Lower leg skin (tissue), 4 donors: ENCODE results near the gene ZNF710. TPM values are rescaled to one million over a fixed set of nuclear protein-coding genes. Genes with fewer than 3 reads are reported as not detected.

Source experiments
- DNase-seq, 2 donors: peaks; one replicate each; pipeline ENCODE4 v3.0.0-alpha.2; 2019; ENCODE audit warnings: low spot score in 2 of 2
- H3K4me3 ChIP-seq: fragments of 200-600 bp; sonication (generic); 2 replicates; pipeline ENCODE4 v1.5.1; 2017; ENCODE audit warnings: mild to moderate bottlenecking, low read depth; ENCODE audit not compliant: poor library complexity, severe bottlenecking
- CTCF ChIP-seq, 3 donors: fragments of 450-650 bp; IDR thresholded peaks; one replicate each; pipeline ENCODE4 v1.5.1; 2016; ENCODE audit warnings: antibody characterized with exemption in 3 of 3, mild to moderate bottlenecking in 3 of 3, moderate library complexity in 2 of 3
- POLR2A ChIP-seq, 2 donors: fragments of 450-650 bp; IDR thresholded peaks; one replicate each; pipeline ENCODE4 v1.6.1; 2016 to 2017; ENCODE audit warnings: antibody characterized with exemption in 2 of 2, mild to moderate bottlenecking in 1 of 2, moderate library complexity in 1 of 2
- WGBS, 2 donors: methylation state at CpG; one replicate each; pipeline ENCODE4 v1.1.5; 2018; 5-methylcytosine and 5-hydroxymethylcytosine counted together
- intact Hi-C: fragments of 100-400 bp; cut with DNase I; formaldehyde crosslinking; loops from one replicate; pipeline ENCODE4 v1.15.0; 2023; ENCODE audit warnings: low total_unique reads
- total RNA-seq, 4 donors: library from RNA; depleted of rRNA; stranded (reverse); fragments of >200 nt; gene quantifications; one replicate each; pipeline ENCODE4 v1.1.0, GENCODE V29; 2016

ZNF710 gene
- total RNA-seq, 4 donors from 2014 or later: 27.2 to 34.3 (median 32.4) TPM

- no peak overlapping the region for H3K4me3 ChIP-seq
- DNase-seq: peak in 1 of 2 donors; percentile 52
- 45 to 52% methylated on average over 4 of the region's 4 CpGs for WGBS, 2 donors
- TF ChIP-seq CTCF (IDR thresholded peaks at IDR 0.05) (no peak), POLR2A (IDR thresholded peaks at IDR 0.05) (no peak)
- intact Hi-C loops: no loop called here
Observed at GRCh38 chr15:90016721-90017120, 15.6 kb downstream of the ZNF710 start.

- intact Hi-C loops: no loop called here
- peak in 1 of 2 donors; percentile 52 for DNase-seq
- H3K4me3 ChIP-seq: no peak overlapping the region
- WGBS, 2 donors: 88 to 89% methylated on average over 17 of the region's 17 CpGs
- TF ChIP-seq POLR2A (IDR thresholded peaks at IDR 0.05): no peak
- no peak for TF ChIP-seq CTCF (IDR thresholded peaks at IDR 0.05)
Observed at GRCh38 chr15:90018216-90018831, 17.2 kb downstream of the ZNF710 start.

- WGBS, 2 donors: 78 to 94% methylated on average over 8 of the region's 8 CpGs
- no peak overlapping the region for H3K4me3 ChIP-seq
- DNase-seq: no peak
- intact Hi-C loops: no loop called here
- no peak for TF ChIP-seq POLR2A (IDR thresholded peaks at IDR 0.05)
- no peak for TF ChIP-seq CTCF (IDR thresholded peaks at IDR 0.05)
Observed at GRCh38 chr15:90019611-90020010, 18.5 kb downstream of the ZNF710 start.

- TF ChIP-seq POLR2A (IDR thresholded peaks at IDR 0.05) (no peak), CTCF (IDR thresholded peaks at IDR 0.05) (no peak)
- WGBS, 2 donors: 59 to 71% methylated on average over 18 of the region's 18 CpGs
- peak in 1 of 2 donors; percentile 86 for DNase-seq
- intact Hi-C loops: no loop called here
- H3K4me3 ChIP-seq: no peak overlapping the region
Observed at GRCh38 chr15:90020021-90020735, 19.1 kb downstream of the ZNF710 start.

- intact Hi-C loops: no loop called here
Observed at GRCh38 chr15:90020936-90021507, 19.9 kb downstream of the ZNF710 start.

More at GRCh38 chr15:90020936-90021507, 19.9 kb downstream of the ZNF710 start:
- 62 to 66% methylated on average over 10 of the region's 10 CpGs for WGBS, 2 donors
- DNase-seq: peak in 1 of 2 donors; percentile 69
- TF ChIP-seq POLR2A (IDR thresholded peaks at IDR 0.05) (no peak), CTCF (IDR thresholded peaks at IDR 0.05) (no peak)
- no peak overlapping the region for H3K4me3 ChIP-seq
